HG03103 (cell line): ENCODE data around the gene MAP6D1.

Source experiments
- ATAC-seq: cut with Tn5 transposase; IDR thresholded peaks from one replicate; pipeline ENCODE4 v1.9.1; 2021; ENCODE audit warnings: low read depth; ENCODE audit not compliant: unreplicated experiment

MAP6D1 gene

DNA sequence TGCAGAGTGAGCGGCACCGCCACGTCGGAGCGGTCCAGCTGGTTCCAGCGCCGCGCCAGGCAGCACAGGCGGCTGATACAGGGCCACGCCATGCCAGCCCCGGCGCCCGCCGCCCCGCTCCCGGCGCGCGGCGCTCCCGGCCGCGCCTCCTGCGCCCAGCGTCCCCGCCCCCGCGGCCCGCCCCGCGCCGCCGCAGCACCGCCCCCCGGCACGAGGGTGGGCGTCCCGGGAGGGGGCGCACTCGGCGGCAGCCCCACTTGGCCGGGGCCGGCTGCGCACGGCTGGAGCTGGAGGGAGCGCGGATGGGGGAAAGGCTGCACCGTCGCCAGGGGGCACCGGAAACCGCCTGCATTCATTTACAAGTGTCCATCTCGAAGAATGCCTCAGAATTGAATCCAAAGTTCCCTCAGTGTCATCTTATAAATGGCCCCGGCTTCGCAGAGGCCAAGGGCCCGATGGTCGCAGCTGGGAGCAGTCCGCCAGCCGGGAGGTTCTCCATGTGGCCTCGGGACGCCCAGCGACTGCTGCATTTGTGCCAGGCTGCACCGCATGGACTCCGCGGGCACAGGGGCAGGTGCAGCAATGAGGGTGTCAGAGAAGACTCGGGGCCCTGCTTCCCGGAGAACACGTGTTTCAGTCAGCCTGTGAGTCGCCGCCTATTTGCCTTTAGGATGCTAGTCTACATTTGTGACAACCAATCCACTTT is at the start of gene MAP6D1:
Gene MAP6D1 (minus strand): TSS at position 122 of the 706 bp plus-strand sequence. CDS start 30 bp downstream, at position 92.
- no peak for ATAC-seq

- ATAC-seq = no peak
These were observed 48.5 kb upstream of the MAP6D1 start for GRCh38 chr3:183873914-183874313.

- ATAC-seq = no peak
These were observed 46.2 kb upstream of the MAP6D1 start for GRCh38 chr3:183871541-183871940.

DNA sequence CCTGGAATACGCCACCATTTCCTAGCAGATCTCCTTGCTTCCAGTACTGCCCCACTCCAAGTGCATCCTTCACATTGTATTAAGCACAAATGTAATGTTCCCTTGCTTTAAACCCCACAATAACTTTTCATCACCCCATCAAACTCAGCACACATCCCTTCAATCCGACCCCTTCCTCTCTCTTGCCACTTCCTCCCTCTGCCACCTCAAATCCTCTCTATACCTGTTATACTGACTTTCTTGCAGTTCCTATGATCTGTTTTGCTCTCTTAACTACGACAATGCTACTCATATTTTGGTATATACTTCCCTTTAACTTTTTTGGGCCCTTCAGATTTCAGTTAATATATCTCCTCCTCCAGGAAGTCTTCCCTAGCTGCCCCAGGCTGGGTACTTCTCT is 45.2 kb upstream of the MAP6D1 start:
- no peak for ATAC-seq

GRCh38 chr3:183868796-183869195 is 43.4 kb upstream of the MAP6D1 start:
- ATAC-seq = no peak

DNA sequence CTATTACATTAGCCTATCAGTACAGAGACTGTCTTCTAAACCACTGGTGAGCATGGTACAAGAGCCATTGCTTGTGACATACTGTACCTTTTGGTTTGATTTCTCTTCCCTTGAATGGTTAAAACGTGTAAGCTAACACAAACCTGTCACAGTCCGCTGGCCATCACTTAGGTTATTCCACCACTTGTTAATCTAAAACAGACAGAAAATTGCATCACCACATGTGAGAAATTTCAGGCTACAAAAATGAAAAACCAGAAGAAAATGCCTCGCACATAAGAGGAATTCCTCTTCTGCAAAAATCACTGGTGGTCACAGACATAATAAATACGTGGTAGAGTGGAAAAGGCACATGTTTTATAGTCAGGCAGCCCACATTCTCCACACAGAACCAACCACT is 37.2 kb upstream of the MAP6D1 start:
- no peak for ATAC-seq

DNA sequence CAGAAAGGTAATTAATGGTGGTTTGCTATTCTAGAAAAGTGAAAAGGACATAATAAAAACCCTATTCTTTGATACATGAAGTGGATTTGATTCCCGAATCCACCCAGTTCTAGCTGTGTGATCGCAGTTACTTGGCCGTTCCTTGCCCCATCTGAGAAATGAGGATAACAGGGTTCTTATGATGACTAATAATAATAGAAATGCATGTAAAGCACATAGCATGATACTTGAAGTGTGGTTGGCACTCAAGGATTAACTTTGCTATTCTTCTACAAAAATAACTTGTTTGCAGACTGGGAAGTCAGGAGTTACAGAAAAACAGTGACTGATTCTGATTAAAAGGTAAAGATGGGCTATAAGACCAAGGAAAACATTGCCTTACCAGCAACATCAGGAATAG is 32.5 kb upstream of the MAP6D1 start:
- no peak for ATAC-seq

DNA sequence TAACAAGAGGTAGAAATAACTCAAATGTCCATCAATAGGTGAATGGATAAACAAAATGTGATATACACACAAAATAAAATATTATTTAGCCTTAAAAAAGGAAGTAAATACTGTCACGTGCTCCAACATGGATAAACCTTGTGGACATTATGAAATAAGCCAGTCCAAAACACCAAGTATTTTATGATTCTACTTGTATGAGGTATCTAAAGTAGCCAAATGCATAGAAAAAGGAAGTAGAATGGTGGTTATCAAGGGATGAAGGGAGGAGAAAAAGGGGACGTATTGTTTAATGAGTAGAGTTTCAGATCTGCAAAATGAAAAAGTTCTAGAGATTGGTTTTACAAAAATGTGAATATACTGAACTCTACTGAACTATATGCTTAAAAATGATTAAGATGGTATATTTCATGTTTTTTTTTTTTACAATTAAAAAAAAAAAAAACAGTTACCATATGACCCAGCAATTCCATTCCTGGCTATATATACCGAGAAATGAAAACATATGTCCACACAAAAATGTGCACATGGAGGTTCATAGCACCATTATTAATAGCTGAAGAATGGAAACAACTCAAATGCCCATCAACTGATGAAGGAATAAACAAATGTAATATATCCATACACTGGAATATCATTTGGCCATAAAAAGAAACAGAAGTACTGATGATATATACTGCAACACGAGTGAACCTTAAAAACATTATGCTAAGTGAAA is 29.1 kb upstream of the MAP6D1 start:
- ATAC-seq = no peak

DNA sequence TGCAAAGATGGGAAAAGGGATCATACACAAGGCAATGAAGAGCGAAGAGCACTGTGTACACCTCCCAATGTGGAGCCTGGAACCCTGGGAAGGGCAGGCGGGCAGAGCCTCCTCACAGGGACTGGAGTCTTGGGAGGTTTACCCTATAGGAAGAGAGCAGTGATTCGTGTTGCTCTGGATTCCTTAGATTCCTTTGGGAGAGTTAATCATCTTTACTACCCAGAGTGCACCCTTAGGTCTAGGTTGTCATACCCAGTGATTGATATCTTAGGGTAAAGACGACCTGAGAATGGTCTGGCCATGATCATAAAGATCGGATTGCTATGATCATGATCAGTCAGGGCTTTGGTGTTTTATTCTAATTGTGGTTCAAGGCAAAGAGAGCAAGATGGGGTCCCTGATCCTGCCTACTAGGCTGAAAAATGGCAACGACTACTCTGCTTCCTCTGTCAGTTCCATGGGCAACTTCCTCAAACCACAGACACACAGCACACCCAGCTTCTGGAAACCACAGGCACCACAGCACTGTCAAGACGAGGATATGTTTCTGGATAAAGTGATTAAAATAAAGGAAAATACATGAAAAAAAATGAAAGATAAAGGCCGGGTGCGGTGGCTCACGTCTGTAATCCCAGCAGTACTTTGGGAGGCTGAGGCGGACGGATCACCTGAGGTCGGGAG is 20.4 kb upstream of the MAP6D1 start:
- no peak for ATAC-seq

DNA sequence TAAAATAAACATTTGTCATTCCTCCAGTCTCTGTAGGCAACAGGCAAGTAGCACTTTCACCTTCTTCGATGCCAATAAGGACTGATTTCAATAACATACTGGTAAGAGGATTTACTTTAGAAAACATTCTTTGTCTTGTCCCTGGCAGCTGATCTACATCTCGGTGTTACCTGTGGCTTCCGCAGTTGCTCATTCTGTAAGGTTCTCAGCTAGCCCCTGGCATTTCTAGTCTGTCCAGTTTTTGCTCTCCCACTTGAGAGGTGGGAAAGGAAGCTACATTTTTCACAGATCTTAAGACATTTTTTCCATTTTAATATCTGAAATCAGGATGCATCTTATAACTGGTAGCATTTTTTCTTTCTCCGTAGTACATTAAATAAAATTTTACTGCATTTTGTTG is 19.7 kb upstream of the MAP6D1 start:
- no peak for ATAC-seq

DNA sequence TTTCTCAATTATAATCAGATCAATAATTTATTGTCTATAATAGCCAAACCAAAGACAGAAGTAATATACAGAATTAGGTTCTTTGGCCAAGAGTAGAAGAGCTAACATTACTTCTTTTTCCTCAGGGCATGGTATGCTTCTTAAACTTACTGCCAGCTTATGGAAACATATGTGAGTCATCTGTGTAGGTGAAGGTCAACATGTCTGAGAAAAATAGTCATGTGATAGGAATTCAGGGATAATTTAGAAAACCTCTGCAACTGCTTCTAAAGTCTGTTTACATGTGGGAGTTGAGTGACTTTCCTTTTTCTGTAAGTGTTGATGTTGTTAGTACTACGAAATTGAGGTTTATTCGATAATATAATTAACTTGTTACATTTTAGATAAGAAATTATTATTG is 19.2 kb upstream of the MAP6D1 start:
- ATAC-seq = no peak

GRCh38 chr3:183839751-183840150 is 14.4 kb upstream of the MAP6D1 start:
- no peak for ATAC-seq

DNA sequence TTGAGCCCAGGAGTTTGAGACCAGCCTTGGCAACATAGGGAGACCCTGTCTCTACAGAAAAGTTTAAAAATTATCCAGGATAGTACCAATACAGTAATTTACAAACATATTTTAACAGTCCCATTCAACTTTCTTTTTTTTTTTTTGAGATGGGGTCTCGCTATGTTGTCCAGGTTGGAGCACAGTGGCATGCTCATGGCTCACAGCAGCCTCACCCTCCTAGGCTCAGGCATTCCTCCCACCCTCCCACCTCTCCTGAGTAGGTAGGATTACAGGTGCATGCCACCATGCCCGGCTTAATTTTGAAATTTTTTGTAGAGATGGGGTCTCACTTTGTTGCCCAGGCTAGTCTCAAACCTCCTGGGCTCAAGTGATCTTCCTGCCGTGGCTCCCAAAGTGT is 12.5 kb upstream of the MAP6D1 start:
- ATAC-seq = no peak

DNA sequence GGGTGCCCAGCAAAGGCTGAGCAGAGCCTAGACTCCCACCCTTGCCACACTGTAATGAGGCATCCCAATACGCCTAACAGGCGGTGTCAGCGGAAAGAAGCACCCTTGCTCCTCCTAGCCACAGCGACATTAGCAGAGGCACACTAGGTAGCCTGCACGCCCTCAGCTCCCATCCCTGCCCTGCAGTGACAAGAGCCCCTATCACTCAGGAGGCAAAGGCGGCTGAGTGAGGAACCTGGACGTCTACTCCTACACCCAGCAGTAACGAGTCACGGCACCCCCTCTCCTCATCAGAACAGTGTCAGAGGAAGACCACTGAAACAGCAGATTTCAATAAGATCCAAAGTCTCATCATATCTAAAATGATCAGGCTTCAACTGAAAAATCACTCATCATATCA is 12.0 kb upstream of the MAP6D1 start:
- ATAC-seq = no peak

DNA sequence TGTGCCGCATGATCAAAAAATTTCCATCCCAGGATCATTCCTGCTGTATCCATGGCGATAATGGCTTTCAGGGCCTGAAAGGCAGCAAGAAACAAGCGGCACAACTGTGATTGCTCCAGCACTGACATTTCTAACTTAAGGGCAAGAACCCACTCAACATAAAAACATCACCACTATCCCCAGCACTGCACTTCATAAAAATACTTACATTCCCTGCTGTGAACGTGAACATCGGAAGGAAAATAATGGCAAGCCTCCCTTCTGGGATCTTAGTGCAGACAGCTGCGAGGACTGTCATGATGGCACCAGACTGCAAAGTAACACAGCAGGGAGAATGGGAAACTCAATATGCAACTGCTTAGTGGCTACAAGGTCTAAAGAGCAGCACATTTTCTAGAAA is 8.1 kb upstream of the MAP6D1 start:
- ATAC-seq = no peak

DNA sequence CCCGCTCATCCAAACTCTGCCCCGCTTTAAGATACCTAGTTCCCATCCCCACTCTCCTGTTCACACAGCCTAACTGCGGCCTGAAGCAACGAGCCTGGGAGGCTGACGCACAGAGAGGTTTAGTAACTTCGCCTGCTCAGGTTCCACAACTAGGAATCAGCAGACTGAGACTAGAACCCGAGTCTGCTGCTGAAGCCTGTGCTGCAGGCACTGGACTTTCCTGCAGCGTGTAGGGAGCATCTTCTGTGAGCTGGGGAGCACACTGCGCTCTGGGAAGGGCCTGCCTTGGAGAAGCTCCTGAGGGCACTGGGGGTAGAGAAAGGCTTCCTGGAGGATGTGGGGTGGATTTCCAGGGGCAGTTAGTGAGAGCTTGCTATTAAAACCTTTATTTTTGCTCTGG is 4.8 kb upstream of the MAP6D1 start:
- ATAC-seq = no peak

- no peak for ATAC-seq
These were observed 4.1 kb upstream of the MAP6D1 start for GRCh38 chr3:183829466-183829865.

DNA sequence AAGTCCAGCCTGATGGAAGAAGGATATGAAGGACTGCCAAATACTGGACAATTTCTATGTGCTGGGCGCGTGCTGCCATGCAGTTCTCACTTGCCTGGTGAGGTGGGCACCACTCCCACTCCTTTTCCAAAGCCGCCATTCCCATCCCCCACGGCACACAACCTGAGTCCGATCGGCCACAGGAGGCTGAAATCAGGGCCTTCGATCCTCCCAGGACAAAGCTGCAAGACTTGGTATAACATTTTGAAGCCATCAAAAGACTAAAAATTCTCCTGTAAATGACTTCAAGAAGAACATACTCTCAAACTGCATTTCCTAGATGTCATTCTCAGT is 3.1 kb upstream of the MAP6D1 start:
- no peak for ATAC-seq

GRCh38 chr3:183827809-183828537 is 2.6 kb upstream of the MAP6D1 start:
- no peak for ATAC-seq

- ATAC-seq = no peak
These were observed 1.3 kb upstream of the MAP6D1 start for GRCh38 chr3:183826448-183827250.
